Central memory CD4-positive, alpha-beta T cell (primary cell): ENCODE measurements around the gene SORT1.

Source experiments
- DNase-seq: peaks from one replicate; pipeline ENCODE4 v3.0.0; 2022

Gene SORT1

DNA sequence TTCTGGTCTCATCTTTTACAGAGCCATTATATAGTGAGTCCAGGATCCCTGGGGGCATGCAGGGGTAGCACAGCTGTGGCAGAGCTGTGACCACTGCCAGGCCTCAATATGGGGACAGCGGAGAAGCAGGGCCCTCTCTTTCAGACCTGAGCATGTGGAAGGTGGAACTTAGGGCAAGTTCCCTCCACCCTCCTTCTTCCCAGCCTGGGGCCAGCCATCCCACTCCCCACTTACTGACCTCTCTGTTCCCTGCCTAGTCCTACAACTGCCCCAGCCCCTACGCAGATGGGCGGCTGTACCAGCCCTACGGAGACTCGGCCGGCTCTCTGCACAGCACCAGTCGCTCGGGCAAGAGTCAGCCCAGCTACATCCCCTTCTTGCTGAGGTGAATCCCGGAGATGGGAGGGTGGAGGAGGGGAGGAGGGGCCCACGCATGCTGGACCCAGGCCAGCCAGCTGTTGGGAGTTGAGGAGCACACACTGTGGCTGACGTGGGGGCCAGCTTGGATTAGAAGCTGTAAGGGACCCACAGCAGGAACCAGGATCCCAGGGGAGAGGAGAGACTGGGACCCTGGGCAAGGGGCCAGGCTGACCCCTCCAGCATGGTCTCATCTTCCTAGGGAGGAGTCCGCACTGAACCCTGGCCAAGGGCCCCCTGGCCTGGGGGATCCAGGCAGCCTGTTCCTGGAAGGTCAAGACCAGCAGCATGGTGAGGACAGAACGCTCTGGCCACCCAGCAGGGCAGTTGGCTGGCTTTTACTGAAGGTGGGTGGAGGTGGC, 125.5 kb downstream of the SORT1 start:
- no peak for DNase-seq

DNA sequence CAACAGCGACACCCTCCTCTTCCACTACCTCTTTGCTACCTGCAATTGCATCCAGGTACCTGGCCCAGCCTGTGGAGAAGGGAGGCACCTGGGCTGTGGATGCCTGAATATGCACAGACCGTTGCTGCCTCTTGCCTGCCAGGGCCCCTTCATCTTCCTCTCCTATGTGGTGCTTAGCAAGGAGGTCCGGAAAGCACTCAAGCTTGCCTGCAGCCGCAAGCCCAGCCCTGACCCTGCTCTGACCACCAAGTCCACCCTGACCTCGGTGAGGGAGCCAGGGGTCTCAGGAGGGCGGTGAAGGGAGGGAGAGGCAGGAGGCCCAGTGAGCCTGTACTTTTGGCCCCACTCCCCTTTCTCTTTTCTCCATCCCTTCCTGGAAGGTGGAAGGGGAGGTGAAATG, 126.3 kb downstream of the SORT1 start:
- DNase-seq, result no peak

DNA sequence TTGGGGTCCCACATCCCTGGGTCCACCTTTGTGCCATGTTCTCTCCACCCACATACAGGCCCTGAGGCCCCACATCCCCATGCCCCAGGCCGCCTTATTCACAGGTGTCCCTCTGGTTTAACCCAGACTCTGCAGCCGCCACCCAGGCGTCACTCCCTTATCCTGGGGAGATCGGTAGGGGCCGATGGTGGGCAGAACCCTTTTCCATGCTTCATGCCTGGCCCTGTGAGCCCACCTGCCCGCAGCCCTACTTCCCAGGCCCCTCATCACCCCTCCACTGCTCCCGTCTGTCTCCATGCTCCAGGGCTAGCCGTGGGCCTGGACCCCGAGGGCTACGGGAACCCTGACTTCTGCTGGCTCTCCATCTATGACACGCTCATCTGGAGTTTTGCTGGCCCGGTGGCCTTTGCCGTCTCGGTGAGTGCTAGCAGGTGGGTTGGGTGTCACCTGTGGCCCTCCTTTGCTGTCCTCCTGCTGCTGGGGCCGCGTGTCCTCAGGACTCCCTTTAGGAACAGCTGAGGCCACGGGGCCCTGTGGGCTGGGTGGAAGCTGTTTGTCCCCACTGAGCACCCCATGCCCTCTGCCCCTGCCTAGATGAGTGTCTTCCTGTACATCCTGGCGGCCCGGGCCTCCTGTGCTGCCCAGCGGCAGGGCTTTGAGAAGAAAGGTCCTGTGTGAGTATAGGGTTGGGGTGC, 126.9 kb downstream of the SORT1 start:
- no peak for DNase-seq

GRCh38 chr1:109269981-109270622, 127.6 kb downstream of the SORT1 start:
- DNase-seq, result no peak

DNA sequence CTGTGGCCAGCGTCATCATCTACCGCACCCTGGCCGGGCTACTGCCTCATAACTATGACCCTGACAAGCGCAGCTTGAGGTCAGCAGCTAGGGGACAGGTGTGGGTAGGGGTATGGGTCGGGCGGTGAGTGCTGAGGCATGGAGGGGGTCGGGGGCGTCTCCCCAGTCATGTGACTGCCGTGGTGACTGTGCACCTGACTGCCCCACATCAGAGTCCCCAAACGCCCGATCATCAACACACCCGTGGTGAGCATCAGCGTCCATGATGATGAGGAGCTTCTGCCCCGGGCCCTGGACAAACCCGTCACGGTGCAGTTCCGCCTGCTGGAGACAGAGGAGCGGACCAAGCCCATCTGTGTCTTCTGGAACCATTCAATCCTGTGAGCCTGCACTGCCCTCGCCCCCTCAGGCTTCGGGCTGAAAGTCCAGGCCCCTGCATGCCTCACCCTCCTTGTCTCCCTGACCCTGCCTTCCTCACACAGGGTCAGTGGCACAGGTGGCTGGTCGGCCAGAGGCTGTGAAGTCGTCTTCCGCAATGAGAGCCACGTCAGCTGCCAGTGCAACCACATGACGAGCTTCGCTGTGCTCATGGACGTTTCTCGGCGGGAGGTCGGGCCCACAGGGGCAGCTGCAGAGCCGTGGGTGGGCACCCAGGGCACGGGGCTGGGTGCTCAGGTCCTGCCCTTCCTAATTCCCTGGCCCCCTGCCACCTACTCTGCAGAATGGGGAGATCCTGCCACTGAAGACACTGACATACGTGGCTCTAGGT, 128.3 kb downstream of the SORT1 start:
- no peak for DNase-seq

DNA sequence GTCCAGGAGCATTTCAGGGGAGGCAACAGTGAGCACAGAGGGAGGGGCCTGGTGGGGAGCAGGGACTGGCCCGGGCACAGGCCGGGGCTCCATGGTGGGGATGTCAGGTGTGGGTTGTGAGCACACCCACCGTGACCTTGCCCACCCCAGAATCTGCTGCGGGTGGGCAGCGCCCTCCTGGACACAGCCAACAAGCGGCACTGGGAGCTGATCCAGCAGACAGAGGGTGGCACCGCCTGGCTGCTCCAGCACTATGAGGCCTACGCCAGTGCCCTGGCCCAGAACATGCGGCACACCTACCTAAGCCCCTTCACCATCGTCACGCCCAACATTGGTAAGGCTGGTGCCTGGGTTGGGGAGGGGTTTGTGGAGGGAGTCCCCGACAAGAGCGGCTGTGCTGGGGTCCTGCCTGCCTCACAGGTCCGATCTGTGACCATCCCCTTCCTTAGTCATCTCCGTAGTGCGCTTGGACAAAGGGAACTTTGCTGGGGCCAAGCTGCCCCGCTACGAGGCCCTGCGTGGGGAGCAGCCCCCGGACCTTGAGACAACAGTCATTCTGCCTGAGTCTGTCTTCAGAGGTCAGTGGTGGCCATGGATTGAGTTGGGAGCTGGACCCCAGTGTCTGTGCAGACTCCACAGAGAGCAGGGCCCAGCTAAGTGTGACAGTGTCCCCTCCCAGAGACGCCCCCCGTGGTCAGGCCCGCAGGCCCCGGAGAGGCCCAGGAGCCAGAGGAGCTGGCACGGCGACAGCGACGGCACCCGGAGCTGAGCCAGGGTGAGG, 129.1 kb downstream of the SORT1 start:
- no peak for DNase-seq

DNA sequence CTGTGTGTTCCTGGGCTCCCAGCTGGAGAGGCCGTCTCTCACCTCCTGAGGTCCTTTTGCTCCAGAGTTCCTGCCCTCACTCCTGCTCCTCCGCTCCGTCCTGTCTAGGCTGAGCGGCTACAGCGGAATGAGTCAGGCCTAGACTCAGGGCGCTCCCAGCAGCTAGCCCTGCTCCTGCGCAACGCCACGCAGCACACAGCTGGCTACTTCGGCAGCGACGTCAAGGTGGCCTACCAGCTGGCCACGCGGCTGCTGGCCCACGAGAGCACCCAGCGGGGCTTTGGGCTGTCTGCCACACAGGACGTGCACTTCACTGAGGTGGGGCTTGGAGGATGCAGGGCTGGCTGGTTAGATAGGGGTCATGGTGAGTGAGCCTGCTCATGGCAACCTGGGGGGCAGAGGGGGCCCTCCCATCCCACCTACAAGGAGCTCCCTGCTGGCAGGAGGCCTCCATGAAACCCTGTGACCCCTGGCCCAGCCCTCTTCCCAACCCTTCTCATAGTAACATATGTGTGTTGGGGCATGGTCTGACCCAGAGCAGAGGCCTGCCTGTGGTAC, 129.9 kb downstream of the SORT1 start:
- no peak for DNase-seq

DNA sequence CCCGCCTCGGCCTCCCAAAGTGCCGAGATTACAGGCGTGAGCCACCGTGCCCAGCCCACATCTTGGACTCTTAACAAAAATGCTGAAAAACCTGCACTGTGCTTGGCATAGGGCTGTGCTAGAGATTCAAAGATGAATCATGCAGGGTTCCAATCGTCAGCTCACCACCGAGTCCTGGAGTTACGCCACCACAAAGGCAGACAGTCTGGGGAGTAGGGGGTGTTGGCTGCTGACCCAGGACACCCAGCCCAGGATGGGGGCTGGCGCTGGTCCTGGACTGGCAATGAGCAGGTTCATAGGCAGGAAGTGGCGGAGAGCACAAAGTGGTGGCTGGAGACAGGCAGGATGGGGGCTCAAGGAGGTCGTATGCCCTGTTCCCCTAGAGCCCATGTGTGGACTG, 130.8 kb downstream of the SORT1 start:
- DNase-seq, result no peak

DNA sequence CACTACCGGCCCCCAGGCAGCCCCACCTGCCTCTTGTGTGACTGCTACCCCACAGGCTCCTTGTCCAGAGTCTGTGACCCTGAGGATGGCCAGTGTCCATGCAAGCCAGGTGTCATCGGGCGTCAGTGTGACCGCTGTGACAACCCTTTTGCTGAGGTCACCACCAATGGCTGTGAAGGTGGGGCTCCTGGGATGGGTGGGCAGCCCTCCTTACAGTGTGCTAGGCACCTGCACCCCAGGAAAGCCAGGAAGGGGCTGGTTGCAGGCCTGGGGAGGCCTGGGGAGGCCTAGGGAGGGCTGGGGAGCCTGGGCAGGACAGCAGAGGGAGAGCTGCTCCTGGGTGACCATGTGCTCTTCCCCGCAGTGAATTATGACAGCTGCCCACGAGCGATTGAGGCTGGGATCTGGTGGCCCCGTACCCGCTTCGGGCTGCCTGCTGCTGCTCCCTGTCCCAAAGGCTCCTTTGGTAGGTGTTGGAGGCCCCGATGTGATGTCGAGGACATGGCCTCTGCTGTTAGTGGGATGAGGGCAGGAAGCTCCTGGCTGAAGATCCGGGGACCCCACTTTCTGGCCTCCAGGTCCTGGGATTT, 131.9 kb downstream of the SORT1 start:
- no peak for DNase-seq

GRCh38 chr1:109265016-109265415, 132.7 kb downstream of the SORT1 start:
- no peak for DNase-seq

- no peak for DNase-seq
Measured at GRCh38 chr1:109264379-109264755, 133.4 kb downstream of the SORT1 start.

GRCh38 chr1:109263597-109264378, 133.9 kb downstream of the SORT1 start:
- DNase-seq, result peak; percentile 62

DNA sequence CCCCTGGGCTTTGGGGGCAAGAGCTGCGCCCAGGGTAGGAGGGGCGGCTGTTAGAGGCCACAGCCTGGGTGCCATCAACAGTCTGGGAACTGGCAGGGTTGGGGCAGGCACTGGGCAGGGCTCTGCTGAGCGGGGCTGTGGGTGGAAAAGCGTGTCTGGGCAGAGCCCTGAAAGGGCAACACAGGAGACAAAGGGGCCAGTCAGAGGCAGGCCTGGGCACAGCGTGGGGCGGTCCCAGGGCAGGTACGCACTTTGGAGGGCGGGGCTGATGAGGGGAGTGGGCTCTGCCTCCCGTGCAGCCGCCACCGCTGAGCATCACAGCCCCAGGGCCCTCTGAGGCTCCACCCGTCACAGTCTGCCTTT, 134.5 kb downstream of the SORT1 start:
- DNase-seq, result no peak

- DNase-seq, result no peak
Measured at GRCh38 chr1:109262231-109263055, 135.3 kb downstream of the SORT1 start.

DNA sequence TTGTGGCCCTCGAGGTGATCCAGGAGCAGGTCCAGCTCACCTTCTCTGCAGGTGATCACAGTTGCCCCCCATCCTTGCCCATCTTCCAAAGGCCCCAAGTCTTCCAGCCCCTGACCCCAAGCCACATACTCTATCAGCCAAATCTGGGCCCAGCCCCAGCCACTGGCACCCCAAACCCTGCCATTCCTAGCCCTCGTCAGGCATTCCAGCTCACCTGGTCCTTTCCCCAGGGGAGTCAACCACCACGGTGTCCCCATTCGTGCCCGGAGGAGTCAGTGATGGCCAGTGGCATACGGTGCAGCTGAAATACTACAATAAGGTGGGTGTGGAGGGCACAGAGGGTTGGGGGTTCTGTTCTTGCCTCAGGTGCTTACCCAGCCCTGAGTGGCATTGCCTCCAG, 136.1 kb downstream of the SORT1 start:
- no peak for DNase-seq

GRCh38 chr1:109261006-109261405, 136.7 kb downstream of the SORT1 start:
- no peak for DNase-seq

GRCh38 chr1:109259674-109260557, 137.8 kb downstream of the SORT1 start:
- DNase-seq, result no peak
